AG20443 (cell line): Measurements from ENCODE around the gene DNM1.

Experiments used
- DNase-seq: peaks from one replicate; pipeline ENCODE4 v3.0.0; 2012; ENCODE audit warnings: low spot score, mixed read lengths

DNM1 gene

DNA sequence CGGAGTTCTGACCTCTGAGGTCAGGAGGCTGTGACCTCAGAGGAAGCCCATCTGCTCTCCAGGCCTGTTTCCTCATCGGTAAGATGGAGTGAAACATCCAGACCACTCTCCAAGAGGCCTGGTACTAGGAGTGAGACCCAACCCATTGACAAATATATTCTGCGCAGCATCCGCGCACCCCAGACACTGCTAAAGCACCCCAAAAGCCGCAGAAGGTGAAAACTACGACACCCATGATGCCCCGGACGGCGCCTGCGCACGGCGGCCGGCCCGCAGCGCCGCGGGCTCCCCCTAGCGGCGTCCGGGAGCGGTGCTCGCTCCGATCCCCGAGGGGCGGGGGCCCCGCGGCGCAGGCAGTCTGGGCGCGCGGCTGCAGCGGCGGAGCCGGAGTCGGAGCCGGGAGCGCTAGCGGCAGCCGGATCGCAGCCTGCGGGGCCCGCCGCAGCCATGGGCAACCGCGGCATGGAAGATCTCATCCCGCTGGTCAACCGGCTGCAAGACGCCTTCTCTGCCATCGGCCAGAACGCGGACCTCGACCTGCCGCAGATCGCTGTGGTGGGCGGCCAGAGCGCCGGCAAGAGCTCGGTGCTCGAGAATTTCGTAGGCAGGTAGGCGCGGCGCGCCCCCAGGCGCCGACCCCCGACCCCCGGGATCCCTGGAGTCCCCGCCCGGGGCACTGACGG is at the start of gene DNM1:
Gene DNM1, plus strand, starts transcription at position 356 of the 683 bp plus-strand sequence. Its CDS starts 92 bp downstream, at position 448.
- DNase-seq: peak; percentile 100

- no peak for DNase-seq
These were observed 49.1 kb upstream of the DNM1 start for GRCh38 chr9:128153947-128154695.

GRCh38 chr9:128155736-128156500 is 47.3 kb upstream of the DNM1 start:
- DNase-seq: no peak

DNA sequence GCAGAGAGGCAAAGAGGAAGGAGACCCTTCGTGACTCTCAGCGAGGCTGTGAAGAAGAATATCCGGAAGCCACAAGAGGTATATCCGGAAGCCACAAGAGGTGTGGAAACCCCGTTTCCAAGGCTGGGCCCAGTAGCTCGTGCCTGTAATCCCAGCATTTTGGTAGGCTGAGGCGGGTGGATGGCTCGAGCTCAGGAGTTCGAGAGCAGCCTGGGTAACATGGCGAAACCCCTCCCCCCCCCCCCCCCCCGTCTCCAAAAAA is 43.7 kb upstream of the DNM1 start:
- no peak for DNase-seq

DNA sequence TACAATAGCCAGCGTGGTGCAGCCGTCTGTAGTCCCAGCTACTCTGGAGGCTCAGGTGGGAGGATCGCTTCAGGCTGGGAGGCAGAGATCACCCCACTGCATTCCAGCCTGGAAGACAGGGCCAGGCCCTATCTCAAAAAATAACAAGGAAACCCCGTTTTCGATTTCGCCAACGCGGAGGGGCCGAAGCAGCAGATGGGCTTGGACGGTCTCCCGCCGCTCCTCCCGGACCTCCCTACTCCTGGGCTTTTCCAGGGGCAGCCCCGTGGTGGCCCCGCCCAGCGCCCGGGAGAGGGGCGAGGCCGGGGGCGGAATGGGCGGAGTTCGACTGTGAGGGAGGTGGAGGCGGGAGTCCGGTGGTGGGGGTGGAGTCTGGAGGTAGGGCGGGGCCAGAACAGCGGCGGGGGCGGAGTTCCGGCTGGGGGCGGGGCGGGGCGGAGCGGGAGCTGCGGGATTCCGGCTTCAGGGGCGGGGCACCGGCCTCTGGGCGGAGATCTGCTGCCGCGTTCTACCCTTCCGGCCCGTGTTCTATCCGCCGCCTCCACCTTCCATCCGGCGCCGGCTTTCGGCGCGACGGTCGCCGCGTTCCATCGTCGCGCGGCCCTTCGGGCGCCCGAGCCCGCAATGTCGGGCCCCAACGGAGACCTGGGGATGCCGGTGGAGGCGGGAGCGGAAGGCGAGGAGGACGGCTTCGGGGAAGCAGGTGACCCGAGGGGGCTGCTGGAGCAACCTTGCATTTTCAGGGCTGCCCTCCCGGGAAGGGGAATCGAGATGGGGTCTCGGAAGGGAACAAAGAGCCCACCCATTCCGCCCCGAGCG is 43.2 kb upstream of the DNM1 start, which contains the start of gene BBLN:
Gene BBLN, plus strand, starts transcription at position 482 of the 819 bp plus-strand sequence. Its CDS starts 143 bp downstream, at position 625.
- peak; percentile 100 for DNase-seq

- DNase-seq: peak; percentile 55
These were observed 42.6 kb upstream of the DNM1 start for GRCh38 chr9:128160603-128160987.

DNA sequence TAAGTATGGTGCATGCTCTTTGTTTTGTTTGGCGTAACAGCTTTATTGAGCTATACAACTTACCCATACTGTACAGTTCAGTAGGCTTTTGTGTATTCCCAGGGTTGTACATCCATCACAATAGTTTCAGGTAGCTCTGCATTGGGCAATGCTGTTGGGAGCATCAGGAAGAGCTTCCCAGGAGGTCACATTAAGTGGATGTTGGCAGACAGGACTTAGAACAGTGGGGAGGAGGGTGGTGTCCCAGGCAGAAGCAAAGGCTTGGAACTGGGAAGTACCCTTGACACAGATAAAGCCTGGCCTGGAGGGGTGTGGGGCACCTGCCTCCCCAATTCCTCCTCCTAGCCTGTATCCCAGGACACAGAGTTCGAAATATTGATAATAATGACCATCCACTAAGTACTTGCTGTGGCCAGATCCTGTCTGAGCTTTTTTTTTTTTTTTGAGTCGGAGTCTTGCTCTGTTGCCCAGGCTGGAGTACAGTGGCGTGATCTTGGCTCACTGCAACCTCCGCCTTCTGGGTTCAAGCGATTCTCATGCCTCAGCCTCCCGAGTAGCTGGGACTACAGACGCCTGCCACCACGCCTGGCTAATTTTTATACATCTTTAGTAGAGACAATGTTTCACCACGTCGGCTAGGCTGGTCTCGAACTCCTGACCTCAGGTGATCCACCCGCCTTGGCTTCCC is 41.8 kb upstream of the DNM1 start:
- DNase-seq: no peak

GRCh38 chr9:128162215-128163026 is 40.8 kb upstream of the DNM1 start:
- peak; percentile 39 for DNase-seq

GRCh38 chr9:128163027-128163515 is 40.1 kb upstream of the DNM1 start:
- DNase-seq: no peak

- DNase-seq: no peak
These were observed 39.5 kb upstream of the DNM1 start for GRCh38 chr9:128163523-128164306.

DNA sequence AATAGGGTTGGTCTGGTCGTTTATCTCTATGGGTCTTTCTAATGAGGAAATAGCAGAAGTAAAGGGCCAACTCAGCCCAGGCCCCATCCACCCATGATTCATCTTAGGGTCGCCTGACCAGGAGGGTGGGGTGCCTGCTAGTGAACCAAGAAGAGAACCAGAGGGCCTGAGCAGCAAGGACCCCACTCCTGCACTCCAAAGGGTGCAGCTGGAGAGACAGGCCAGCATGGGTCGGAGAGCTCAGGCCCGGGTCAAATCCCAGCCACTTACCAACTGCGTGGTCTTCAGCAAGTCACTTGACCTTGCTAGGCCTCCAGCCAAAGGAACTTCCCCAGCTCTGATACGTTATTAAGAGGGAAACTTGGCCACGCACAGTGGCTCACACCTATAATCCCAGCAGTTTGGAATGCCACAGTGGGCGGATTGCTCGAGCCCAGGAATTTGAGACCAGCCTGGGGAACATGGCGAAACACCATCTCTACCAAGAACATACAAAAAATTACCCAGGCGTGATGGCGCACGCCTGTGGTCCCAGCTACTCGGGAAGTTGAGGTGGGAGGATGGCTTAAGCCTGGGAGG is 38.8 kb upstream of the DNM1 start:
- no peak for DNase-seq

DNA sequence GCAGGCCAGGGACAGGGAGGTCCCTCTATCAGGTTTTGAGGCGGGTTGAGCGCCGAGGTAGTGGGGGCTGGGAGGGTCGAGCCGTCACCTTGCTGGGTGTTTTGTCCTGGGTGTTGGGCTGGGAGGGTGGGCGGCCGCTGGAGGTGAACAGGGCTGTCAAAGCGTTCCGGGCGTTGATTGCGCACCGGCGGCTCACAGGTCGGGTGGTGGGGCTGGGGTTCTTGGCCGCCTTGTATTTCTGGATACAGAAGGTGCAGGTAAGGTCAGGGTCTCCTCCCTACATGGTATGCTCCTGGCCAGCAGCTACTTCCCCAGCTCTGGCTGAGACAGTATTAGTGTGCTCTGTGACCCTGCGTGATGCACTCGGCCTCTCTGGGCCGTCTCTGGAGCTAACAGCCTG is 37.0 kb upstream of the DNM1 start:
- DNase-seq: no peak

DNA sequence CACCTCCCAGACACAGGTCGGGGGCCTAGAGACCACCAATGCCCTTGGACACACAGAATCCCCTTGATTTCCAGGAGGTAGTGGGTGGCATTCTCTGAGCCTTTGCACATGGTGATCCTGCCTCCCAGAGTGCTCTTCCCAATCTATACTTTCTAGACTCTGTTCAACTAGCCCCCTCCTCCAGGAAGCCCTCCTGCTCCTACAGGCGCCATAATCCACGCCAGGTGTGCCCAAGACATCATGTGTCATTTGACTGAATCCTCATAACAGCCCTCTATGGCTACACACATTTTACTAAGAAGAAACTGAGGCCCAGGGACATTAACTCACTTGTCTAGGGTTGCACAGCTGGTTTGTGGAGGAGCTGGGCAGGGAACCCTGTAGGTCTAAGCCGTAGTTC is 36.0 kb upstream of the DNM1 start:
- DNase-seq: no peak

- no peak for DNase-seq
These were observed 34.4 kb upstream of the DNM1 start for GRCh38 chr9:128168731-128169308.

- DNase-seq: no peak
These were observed 33.7 kb upstream of the DNM1 start for GRCh38 chr9:128169492-128169891.

- DNase-seq: no peak
These were observed 33.3 kb upstream of the DNM1 start for GRCh38 chr9:128169925-128170324.

DNA sequence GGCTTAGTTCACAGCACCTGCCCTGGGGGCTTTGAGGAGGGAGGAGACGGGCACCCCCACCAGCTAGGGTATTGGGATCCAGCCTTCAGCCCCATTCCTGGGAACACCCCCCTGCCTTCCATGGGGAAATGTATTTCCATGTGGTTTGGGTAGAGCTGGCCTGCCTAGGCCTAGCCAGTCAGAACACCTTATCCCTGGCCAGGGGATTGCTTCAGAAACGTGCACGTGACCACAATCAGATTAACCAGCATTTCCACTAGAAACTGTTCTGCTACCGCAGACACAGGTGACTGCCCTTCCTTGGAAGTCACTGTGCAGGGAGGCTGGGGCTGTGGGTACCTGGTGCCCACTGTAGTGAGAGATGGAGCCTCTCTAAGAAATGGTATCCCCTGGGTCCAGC is 29.1 kb upstream of the DNM1 start:
- DNase-seq: no peak

DNA sequence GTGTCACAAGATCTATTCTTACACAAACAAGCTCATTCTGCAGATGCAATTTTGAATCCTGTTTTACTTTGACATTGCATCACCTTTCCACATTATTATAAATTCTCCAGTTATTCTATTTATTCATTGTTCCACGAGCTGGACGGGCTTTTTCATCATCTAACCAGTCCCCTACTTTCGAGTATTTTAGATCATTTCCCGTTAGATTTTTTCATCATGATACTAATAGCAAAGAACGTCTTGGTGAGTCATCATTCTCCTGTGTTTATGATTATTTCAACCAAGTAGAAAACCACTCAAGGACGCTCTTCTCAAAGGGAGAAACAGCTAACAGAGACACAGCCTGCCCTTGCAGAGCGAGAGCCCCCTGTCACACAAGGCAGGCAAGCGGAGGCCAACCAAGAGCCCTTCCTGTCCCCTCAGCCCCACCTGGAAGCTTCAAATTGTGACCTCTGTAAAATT is 28.0 kb upstream of the DNM1 start:
- DNase-seq: no peak

- DNase-seq: no peak
These were observed 27.5 kb upstream of the DNM1 start for GRCh38 chr9:128175726-128176125.
